WI38 (cell line): ENCODE data around the gene MPZL3.

Experiments used
- H3K4me3 ChIP-seq: 2 replicates; pipeline ENCODE4 v1.5.1; 2011; ENCODE audit warnings: low read depth, mild to moderate bottlenecking, control low read depth, low read length
- CTCF ChIP-seq: IDR thresholded peaks from 2 replicates; pipeline ENCODE4 v1.5.1; 2012; ENCODE audit warnings: low read depth, mild to moderate bottlenecking, control low read depth, low read length

Gene MPZL3

DNA sequence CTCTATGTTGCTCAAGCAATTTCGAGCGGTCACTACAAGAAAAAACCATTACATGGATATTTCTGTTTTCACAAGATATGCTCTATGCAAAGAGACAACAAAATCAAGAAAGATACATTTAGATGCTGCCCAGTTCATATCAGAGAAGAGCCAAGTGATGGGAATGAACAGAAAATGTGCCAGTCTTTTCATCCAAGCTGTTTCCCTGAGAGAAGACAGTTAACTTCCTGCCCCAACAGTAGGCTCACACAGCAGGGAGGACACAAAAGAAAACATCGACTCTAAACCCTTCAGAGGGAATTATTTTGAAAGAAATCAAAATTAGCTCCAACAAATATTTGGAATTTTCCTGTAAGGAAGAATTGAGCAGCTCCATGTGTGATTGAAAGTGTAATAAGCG, 39.0 kb downstream of the MPZL3 start:
- no peak overlapping the region for H3K4me3 ChIP-seq
- TF ChIP-seq CTCF: no peak

DNA sequence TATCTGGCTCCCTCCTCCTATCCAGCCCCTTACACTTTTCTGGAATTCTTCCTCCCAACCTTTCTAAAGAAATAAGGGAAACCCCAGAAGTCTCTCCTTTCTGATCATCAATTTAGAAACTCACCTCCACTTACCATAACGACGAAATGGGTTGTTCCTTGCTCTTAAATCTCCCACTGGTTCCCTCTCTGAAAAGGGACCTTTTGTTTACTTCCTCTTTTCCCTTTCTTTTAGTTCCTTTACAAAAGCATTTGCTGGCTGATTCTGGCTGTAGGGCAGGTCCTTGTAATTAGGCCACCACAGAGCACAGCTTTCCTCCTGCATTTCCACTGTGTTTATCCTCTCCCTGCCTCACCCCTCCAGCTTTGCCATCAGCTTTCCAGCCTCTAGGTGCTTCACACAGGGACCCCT, 39.4 kb downstream of the MPZL3 start:
- no peak for TF ChIP-seq CTCF

DNA sequence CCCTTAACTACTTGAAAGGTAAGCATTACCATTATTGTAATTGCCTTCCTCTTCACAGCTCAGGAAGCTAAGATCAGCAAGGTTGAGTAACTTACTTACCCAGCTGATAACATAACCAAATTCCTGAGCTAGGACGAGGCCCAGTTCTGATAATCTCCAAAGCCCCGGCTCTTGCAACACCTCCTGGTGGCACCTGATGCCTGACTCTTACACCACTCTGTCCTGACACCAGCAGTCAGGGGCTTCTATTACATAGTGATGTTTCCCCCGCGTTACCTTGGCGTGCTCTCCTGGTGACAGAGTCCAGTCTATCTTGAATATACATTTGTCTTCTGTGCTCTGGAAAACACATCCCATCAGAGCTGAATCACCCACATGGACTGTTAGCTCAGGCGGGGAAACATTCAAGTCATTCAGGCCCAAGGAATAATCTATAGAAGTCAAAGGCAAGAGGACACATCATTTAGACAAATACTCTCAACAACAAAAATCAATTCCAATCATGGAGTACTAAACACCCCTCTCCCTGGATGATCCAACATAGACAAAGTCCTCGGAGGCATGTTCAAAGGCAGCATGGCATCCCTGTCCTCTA, 39.9 kb downstream of the MPZL3 start:
- TF ChIP-seq CTCF: no peak
- no peak overlapping the region for H3K4me3 ChIP-seq

More for the DNA sequence above, 39.4 kb downstream of the MPZL3 start:
- no peak overlapping the region for H3K4me3 ChIP-seq

- no peak for TF ChIP-seq CTCF
- no peak overlapping the region for H3K4me3 ChIP-seq
Measured at GRCh38 chr11:118211006-118211405, 41.2 kb downstream of the MPZL3 start.

- H3K4me3 ChIP-seq: no peak overlapping the region
- TF ChIP-seq CTCF: no peak
Measured at GRCh38 chr11:118210323-118210722, 41.8 kb downstream of the MPZL3 start.

DNA sequence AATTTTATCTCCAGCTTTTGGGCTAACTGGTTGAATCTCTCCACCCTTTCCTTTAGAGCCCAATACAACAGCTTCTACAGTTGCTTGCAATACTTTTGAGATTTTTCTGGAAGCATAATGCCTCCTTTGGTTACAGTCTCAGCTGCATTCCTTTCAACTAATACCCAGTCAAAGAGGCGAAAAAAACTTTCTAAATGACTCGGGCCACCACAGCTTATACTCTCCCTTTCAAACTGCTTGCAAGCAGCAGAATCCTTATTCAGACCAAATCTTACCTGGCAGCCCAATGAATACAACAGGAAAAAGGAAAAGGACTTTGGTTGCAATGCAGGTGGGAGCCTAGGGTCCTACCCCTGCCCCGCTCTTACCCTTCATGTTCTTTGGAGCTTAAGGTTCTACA, 43.1 kb downstream of the MPZL3 start:
- no peak overlapping the region for H3K4me3 ChIP-seq
- no peak for TF ChIP-seq CTCF

- no peak overlapping the region for H3K4me3 ChIP-seq
- no peak for TF ChIP-seq CTCF
Measured at GRCh38 chr11:118207079-118207478, 45.1 kb downstream of the MPZL3 start.
